IPS DF 6.9 (cell line): Measurements from ENCODE around the gene LILRA5.
"Not testable (repeated sequence)": the region's sequence is repeated elsewhere in the genome, so short reads cannot be mapped to it uniquely, and the experiment has no call there.

ENCODE experiments used
- DNase-seq: peaks from one replicate; pipeline ENCODE4 v3.0.0-alpha.2; 2013; ENCODE audit warnings: low read depth, low spot score
- H3K27ac ChIP-seq: one replicate; pipeline ENCODE4 v1.5.1; 2013; ENCODE audit warnings: low read length, control low read depth
- H3K27me3 ChIP-seq: 2 replicates; pipeline ENCODE4 v1.6.1; 2013; ENCODE audit warnings: mild to moderate bottlenecking, low read length; ENCODE audit not compliant: control insufficient read depth, insufficient read depth
- H3K36me3 ChIP-seq: 2 replicates; pipeline ENCODE4 v1.6.1; 2013; ENCODE audit warnings: low read length; ENCODE audit not compliant: control insufficient read depth, insufficient read depth
- H3K4me1 ChIP-seq: 2 replicates; pipeline ENCODE4 v1.6.1; 2013; ENCODE audit warnings: low read length; ENCODE audit not compliant: control insufficient read depth, insufficient read depth
- H3K4me3 ChIP-seq: 2 replicates; pipeline ENCODE4 v1.5.1; 2013; ENCODE audit warnings: mild to moderate bottlenecking, low read length
- H3K9me3 ChIP-seq: 2 replicates; pipeline ENCODE4 v1.6.1; 2013; ENCODE audit warnings: low read length, inconsistent platforms; ENCODE audit not compliant: control insufficient read depth, insufficient read depth
- WGBS: extraction: QIAGEN DNeasy Blood & Tissue Kit; methylation state at CpG from one replicate; pipeline ENCODE4 v1.1.7; 2013; ENCODE audit warnings: mixed read lengths, missing lambda C conversion rate; ENCODE audit not compliant: insufficient read length, insufficient coverage; 5-methylcytosine and 5-hydroxymethylcytosine counted together

The LILRA5 gene

DNA sequence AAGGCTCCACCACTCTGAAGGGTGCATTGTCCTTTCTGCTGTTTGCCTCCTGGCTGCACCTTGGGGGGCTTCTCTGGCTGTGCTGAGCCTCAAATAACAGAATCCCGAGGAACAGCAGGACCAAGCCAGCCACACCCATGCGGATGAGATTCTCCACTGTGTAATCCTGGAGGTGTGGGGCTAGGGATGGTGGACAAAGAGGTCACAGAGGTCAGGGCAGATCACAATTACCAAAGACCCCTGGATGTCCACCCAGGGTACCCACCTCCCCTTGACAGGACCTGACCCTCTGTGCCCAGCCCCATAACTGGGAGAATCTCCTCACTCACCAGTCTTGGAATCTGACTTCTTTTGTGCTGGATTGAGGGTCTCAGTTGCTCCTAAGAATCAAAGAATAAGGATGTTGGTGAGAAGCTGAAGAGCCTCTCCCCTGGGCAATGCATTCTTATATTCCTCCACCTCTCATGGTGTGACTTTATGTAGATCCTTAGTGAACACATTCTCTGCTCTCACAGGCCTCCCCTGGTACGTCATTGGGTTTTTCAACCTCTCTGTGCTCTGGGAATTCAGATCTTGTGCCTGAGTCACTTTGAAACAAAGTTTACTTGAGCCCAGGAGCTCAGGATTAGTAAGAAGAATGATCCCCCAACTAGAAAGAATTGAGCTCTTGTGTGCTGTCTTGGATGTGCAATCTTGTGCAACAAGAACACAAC lies 20.8 kb upstream of the LILRA5 start:
- no peak overlapping the region for H3K27ac ChIP-seq
- no peaks in the 10 kb centered on the region for H3K4me1 ChIP-seq
- no CpG with 5 or more reads among the region's 3 CpGs for WGBS
- peaks cover 2% of the 10 kb centered on the region; the same call in 1 of the 2 replicates for H3K9me3 ChIP-seq
- no peaks in the 10 kb centered on the region for H3K36me3 ChIP-seq
- no peak overlapping the region for H3K4me3 ChIP-seq
- DNase-seq: no peak
- H3K27me3 ChIP-seq: no peaks in the 10 kb centered on the region

DNA sequence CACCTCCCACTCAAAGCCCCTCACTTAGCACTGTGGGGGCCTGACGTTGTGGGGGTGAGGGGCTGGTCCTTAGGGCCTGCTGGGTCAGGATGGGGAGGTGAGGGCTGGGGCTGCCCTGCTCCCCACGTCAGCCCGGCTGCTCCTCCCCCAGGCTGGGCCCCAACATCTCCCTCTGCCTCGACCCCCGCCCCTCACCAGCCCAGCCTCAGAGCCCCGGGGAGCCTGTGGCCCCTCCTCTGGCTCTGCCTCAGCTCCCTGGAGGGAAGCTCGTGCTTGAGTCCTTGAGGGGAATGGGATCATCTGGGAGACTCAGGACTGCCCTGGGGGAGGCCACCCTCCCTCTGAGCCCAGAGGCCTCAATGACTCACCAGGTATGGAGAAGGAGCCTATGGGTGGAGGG lies 19.2 kb upstream of the LILRA5 start:
- no peak overlapping the region for H3K27ac ChIP-seq
- no peaks in the 10 kb centered on the region for H3K27me3 ChIP-seq
- WGBS: no CpG with 5 or more reads among the region's 7 CpGs
- no peak for DNase-seq
- peaks cover 2% of the 10 kb centered on the region; the same call in 1 of the 2 replicates for H3K9me3 ChIP-seq
- no peak overlapping the region for H3K4me3 ChIP-seq
- no peaks in the 10 kb centered on the region for H3K4me1 ChIP-seq
- H3K36me3 ChIP-seq: no peaks in the 10 kb centered on the region

DNA sequence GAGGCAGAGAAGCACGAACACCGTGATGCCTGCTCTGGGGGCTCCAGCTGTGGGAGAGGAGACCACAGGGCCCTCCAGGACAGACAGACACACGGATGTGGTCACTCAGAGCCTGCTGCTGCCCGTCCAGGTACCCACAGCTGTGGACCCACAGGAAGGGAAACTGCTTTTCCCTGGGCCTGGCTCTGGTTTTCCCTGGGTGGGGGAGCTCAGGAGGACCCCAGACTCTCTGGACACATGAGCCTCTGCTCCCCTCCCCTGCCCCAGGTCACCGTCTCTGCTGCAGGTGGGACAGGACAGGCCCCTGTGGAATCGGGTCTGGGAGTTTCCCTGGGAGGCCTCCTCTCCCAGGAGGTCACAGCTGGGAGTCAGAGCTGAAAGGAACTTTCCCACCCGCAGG lies 18.7 kb upstream of the LILRA5 start:
- Histone ChIP-seq H3K4me1 (no peaks in the 10 kb centered on the region), H3K27me3 (no peaks in the 10 kb centered on the region), H3K9me3 (peaks cover 2% of the 10 kb centered on the region; the same call in 1 of the 2 replicates), H3K27ac (no peak overlapping the region), H3K36me3 (no peaks in the 10 kb centered on the region), H3K4me3 (no peak overlapping the region)
- WGBS: no CpG with 5 or more reads among the region's 7 CpGs
- no peak for DNase-seq

DNA sequence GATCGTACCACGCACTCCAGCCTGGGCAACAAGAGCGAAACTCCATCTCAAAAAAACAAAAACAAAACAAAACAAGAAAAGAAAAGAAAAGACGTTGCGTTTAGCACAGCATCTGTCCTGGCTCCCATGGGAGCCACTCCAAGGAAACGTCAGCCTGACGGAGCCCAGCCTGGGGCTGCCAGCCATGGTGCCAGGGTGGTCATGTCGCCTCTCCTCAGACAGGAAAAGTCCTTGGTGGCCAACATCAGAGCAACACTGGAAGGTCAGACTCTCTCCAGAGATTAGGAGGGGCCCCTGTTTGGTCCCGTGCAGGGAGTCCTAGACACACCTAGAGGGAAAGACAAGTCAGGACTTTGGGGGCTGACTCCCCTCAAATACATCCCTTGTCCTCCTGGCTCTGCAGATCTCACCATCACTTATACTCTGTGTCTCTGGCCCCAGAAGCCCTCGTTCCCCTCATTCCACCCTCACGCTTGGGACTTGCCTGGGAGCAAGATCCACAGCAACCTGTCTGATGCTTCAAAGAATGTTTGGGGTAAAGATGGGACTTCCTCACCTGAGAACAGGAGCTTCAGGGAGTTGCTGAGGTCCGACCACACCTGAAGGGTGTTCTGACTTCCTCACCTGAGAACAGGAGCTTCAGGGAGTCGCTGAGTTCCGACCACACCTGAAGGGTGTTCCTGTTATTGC lies 16.7 kb upstream of the LILRA5 start:
- Histone ChIP-seq H3K27me3 (no peaks in the 10 kb centered on the region), H3K4me1 (no peaks in the 10 kb centered on the region), H3K9me3 (peaks cover 2% of the 10 kb centered on the region; the same call in 1 of the 2 replicates), H3K36me3 (no peaks in the 10 kb centered on the region), H3K4me3 (no peak overlapping the region), H3K27ac (no peak overlapping the region)
- DNase-seq: no peak
- WGBS: no CpG with 5 or more reads among the region's 14 CpGs

DNA sequence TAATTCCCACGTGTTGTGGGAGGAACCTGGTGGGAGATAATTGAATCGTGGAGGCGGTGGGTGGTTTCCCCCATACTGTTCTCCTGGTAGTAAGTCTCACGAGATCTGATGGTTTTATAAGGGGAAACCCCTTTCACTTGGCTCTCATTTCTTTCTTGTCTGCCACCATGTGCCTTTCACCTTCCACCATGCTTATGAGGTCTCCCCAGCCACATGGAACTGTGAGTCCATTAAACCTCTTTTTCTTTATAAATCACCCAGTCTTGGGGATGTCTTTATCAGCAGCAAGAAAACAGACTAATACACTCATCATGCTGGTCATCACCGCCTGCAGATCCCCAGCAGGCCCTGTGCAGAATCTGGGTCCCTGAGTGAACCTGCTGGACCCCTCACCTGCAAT lies 15.8 kb upstream of the LILRA5 start:
- H3K4me1 ChIP-seq, DNase-seq, H3K9me3 ChIP-seq, H3K27ac ChIP-seq, H3K27me3 ChIP-seq, H3K4me3 ChIP-seq, H3K36me3 ChIP-seq: not testable (repeated sequence)
- WGBS: no CpG with 5 or more reads among the region's 5 CpGs

DNA sequence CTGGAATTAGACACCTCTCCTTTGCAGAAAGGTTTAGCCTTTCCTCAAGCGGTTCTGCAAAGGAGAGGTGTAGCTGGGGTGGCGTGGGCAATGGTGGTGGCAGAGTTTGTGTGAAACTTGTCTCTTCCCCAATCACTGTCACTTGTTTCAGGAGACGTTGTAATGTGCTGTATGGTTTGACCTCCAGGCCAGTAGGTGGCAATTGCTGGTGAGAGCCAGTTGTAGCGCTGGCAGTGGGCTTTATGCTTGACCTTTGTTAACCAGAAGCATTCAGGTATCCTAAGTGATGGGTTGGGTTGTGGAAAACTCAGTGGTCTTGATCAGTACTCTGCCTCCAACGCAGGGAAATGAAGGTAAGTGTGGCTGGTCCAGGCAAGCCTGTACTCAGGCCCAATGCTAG lies 12.7 kb upstream of the LILRA5 start:
- no CpG with 5 or more reads among the region's 5 CpGs for WGBS
- H3K9me3 ChIP-seq: peaks cover 2% of the 10 kb centered on the region; the same call in 1 of the 2 replicates
- H3K27ac ChIP-seq: no peak overlapping the region
- no peaks in the 10 kb centered on the region for H3K27me3 ChIP-seq
- no peak overlapping the region for H3K4me3 ChIP-seq
- H3K36me3 ChIP-seq: no peaks in the 10 kb centered on the region
- DNase-seq: no peak
- H3K4me1 ChIP-seq: no peaks in the 10 kb centered on the region

DNA sequence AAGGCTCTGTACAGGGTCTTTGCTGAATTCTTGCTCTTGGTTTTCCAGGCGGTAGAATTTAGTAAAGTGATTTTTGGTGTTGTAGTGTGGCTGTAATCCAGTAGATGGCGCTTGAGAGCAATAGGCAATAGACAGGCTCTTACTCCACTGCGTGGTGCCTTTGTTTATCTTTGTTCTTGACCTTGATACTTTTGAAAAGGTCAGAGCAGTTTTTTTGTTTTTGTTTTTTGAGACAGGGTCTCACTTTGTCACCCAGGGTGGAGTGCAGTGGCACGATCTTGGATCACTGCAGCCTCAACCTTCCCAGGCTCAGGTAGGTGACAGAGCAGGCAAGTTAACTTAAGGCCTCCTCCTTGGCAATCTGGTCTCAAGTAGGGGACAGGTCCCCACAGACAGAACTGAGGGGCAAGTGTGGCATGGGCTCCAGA lies 12.2 kb upstream of the LILRA5 start:
- Histone ChIP-seq H3K4me3 (no peak overlapping the region), H3K27me3 (no peaks in the 10 kb centered on the region)
- WGBS: no CpG with 5 or more reads among the region's 4 CpGs

DNA sequence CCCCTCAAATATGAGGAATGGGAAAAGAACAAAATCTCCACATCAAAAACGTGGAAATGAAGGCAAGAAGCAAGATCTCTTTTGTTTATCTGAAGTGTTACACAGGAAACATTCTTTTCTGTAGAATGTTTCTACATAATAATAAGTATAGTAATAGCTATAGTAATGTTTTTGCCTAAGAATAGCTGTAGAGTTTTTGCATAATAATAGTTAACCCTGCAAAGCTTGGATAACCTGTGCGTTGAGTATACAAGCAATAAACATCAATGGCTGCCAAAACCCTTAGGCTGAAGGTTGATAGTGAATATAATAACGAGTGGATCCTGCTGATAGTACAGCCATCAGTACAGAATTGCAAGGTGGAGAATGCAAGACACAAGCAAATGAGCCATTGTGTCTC lies 11.1 kb upstream of the LILRA5 start:
- no peaks in the 10 kb centered on the region for H3K9me3 ChIP-seq
- H3K4me1 ChIP-seq: no peaks in the 10 kb centered on the region
- H3K36me3 ChIP-seq: no peaks in the 10 kb centered on the region
- no CpG with 5 or more reads among the region's 3 CpGs for WGBS
- no peak overlapping the region for H3K4me3 ChIP-seq
- H3K27ac ChIP-seq: no peak overlapping the region
- DNase-seq: no peak
- no peaks in the 10 kb centered on the region for H3K27me3 ChIP-seq

More for the DNA sequence above, 12.2 kb upstream of the LILRA5 start:
- Histone ChIP-seq H3K9me3 (no peaks in the 10 kb centered on the region; the same call in 1 of the 2 replicates), H3K27ac (no peak overlapping the region), H3K36me3 (no peaks in the 10 kb centered on the region), H3K4me1 (no peaks in the 10 kb centered on the region)
- peak; percentile 9 for DNase-seq

DNA sequence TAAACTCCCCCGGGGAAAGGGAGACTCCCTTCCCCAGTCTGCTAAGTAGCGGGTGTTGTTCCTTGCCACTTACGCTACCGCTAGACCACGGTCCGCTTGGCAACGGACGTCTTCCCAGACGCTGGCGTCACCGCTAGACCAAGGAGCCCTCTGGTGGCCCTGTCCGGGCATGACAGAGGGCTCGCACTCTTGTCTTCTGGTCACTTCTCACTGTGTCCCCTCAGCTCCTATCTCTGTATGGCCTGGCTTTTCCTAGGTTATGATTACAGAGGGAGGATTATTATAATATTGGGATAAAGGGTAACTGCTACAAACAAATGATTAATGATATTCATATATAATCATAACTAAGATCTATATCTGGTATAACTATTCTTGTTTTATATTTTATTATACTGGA lies 10.0 kb upstream of the LILRA5 start:
- H3K9me3 ChIP-seq, H3K36me3 ChIP-seq, H3K4me3 ChIP-seq, H3K27ac ChIP-seq, DNase-seq, H3K4me1 ChIP-seq, H3K27me3 ChIP-seq: not testable (repeated sequence)
- WGBS: no CpG with 5 or more reads among the region's 13 CpGs

DNA sequence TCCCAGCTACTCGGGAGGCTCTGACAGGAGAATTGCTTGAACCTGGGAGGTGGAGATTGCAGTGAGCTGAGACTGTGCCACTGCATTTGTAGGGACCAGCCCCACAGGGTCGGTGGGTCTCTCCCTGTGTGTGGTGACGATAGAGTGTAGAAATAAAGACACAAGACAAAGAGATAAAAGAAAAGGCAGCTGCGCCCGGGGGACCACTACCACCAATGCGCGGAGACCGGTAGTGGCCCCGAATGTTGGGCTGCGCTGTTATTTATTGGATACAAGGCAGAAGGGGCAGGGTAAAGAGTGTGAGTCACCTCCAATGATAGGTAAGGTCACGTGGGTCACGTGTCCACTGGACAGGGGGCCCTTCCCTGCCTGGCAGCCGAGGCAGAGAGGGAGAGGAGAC lies 9.3 kb upstream of the LILRA5 start:
- H3K4me3 ChIP-seq, H3K4me1 ChIP-seq, H3K27me3 ChIP-seq, H3K9me3 ChIP-seq, H3K27ac ChIP-seq, H3K36me3 ChIP-seq, DNase-seq: not testable (repeated sequence)
- no CpG with 5 or more reads among the region's 13 CpGs for WGBS
